IMR-90 (cell line): ENCODE measurements around the gene CSK. TPM values are rescaled to one million over a fixed set of nuclear protein-coding genes. Genes with fewer than 3 reads are reported as not detected.

Experiments
- ATAC-seq: fragments of 200-7000 bp; cut with Tn5 transposase; 2 replicates; pipeline ENCODE4 v1.9.1; 2020; ENCODE audit warnings: low read depth, mild to moderate bottlenecking, moderate library complexity
- BruUV-seq: library from RNA; stranded (reverse); fragments of 400-500 nt; replicated peaks from 2 replicates; lab custom pipeline; 2021; lab: Mats Ljungman, UMichigan
- CTCF ChIA-PET: fragments of 300-600 bp; formaldehyde crosslinking; extraction: SDS; loops from one replicate; lab custom pipeline; 2021; ENCODE audit warnings: antibody characterized with exemption; lab: Yijun Ruan, JAX
- POLR2A ChIA-PET: fragments of 300-600 bp; sonication (Branson Sonifier 250); formaldehyde crosslinking; loops from one replicate; lab custom pipeline; 2022; ENCODE audit warnings: antibody characterized with exemption; ENCODE audit not compliant: unreplicated experiment; lab: Charles Lee
- DNase-seq: peaks from one replicate; pipeline ENCODE4 v3.0.0; 2013
- H2AFZ ChIP-seq: replicated peaks from 2 replicates; pipeline ENCODE3; 2013; ENCODE audit warnings: low read length, mild to moderate bottlenecking; ENCODE audit not compliant: poor library complexity
- H2AK5ac ChIP-seq: 2 replicates; pipeline ENCODE4 v1.6.1; 2013; ENCODE audit warnings: low read depth, low read length, inconsistent platforms
- H2AK9ac ChIP-seq: replicated peaks from 2 replicates; pipeline ENCODE3; 2013; ENCODE audit warnings: mild to moderate bottlenecking, low read depth, low read length, moderate library complexity; ENCODE audit not compliant: poor library complexity
- H2BK120ac ChIP-seq: 2 replicates; pipeline ENCODE4 v1.6.1; 2013; ENCODE audit warnings: low read depth, low read length, inconsistent platforms
- H2BK15ac ChIP-seq: 3 replicates; pipeline ENCODE4 v1.6.1; 2013; ENCODE audit warnings: low read depth, low read length, inconsistent platforms
- H2BK20ac ChIP-seq: 2 replicates; pipeline ENCODE4 v1.6.1; 2013; ENCODE audit warnings: low read depth, mild to moderate bottlenecking, inconsistent platforms, low read length, moderate library complexity
- H2BK5ac ChIP-seq: 2 replicates; pipeline ENCODE4 v1.6.1; 2013; ENCODE audit warnings: mild to moderate bottlenecking, low read depth, low read length, inconsistent platforms; ENCODE audit not compliant: poor library complexity, severe bottlenecking
- H3K14ac ChIP-seq: replicated peaks from 2 replicates; pipeline ENCODE4 v1.6.1; 2013; ENCODE audit warnings: low read depth, low read length, inconsistent platforms
- H3K18ac ChIP-seq: 2 replicates; pipeline ENCODE4 v1.6.1; 2013; ENCODE audit warnings: low read depth, low read length, control low read depth
- H3K23ac ChIP-seq: 2 replicates; pipeline ENCODE4 v1.6.1; 2013; ENCODE audit warnings: low read depth, low read length, inconsistent platforms
- H3K27ac ChIP-seq: 2 replicates; pipeline ENCODE4 v1.5.1; 2013; ENCODE audit warnings: mild to moderate bottlenecking, control low read depth, low read length; ENCODE audit not compliant: insufficient read depth
- H3K27me3 ChIP-seq: 2 replicates; pipeline ENCODE4 v1.6.1; 2013; ENCODE audit warnings: low read length; ENCODE audit not compliant: control insufficient read depth, insufficient read depth
- H3K36me3 ChIP-seq: 2 replicates; pipeline ENCODE4 v1.6.1; 2013; ENCODE audit warnings: low read length, mixed read lengths; ENCODE audit not compliant: control insufficient read depth, insufficient read depth
- H3K4ac ChIP-seq: 2 replicates; pipeline ENCODE4 v1.6.1; 2013; ENCODE audit warnings: low read depth, low read length, inconsistent platforms
- H3K4me1 ChIP-seq: 2 replicates; pipeline ENCODE4 v1.6.1; 2013; ENCODE audit warnings: low read length, mixed read lengths; ENCODE audit not compliant: control insufficient read depth, insufficient read depth
- H3K4me2 ChIP-seq: 2 replicates; pipeline ENCODE4 v1.6.1; 2013; ENCODE audit warnings: low read depth, mild to moderate bottlenecking, control low read depth, low read length, moderate library complexity
- H3K4me3 ChIP-seq: 2 replicates; pipeline ENCODE4 v1.5.1; 2013; ENCODE audit warnings: low read depth, mild to moderate bottlenecking, control low read depth, low read length, moderate library complexity; ENCODE audit not compliant: insufficient read depth
- H3K56ac ChIP-seq: 2 replicates; pipeline ENCODE4 v1.6.1; 2013; ENCODE audit warnings: low read length, inconsistent platforms; ENCODE audit not compliant: insufficient read depth; ENCODE audit errors: extremely low read depth
- H3K79me1 ChIP-seq, 2 experiments: 2 replicates each; pipeline ENCODE4 v1.6.1; 2013; ENCODE audit warnings: low read length in 2 of 2, inconsistent platforms in 1 of 2, low read depth in 1 of 2
- H3K9ac ChIP-seq: 2 replicates; pipeline ENCODE4 v1.6.1; 2013; ENCODE audit warnings: low read depth, low read length, control low read depth
- H3K9me1 ChIP-seq: 2 replicates; pipeline ENCODE4 v1.6.1; 2013; ENCODE audit warnings: low read length, inconsistent platforms; ENCODE audit not compliant: insufficient read depth
- H3K9me3 ChIP-seq: 2 replicates; pipeline ENCODE4 v1.6.1; 2013; ENCODE audit warnings: low read length; ENCODE audit not compliant: control insufficient read depth, insufficient read depth
- H4K20me1 ChIP-seq: 2 replicates; pipeline ENCODE4 v1.6.1; 2013; ENCODE audit warnings: low read length, inconsistent platforms; ENCODE audit not compliant: insufficient read depth
- H4K5ac ChIP-seq: 2 replicates; pipeline ENCODE4 v1.6.1; 2013; ENCODE audit warnings: mild to moderate bottlenecking, low read depth, low read length, control low read depth
- H4K8ac ChIP-seq, 2 experiments: 2 replicates each; pipeline ENCODE4 v1.6.1; 2013; ENCODE audit warnings: low read depth in 2 of 2, low read length in 2 of 2, control low read depth in 1 of 2, inconsistent platforms in 1 of 2
- H4K91ac ChIP-seq: 2 replicates; pipeline ENCODE4 v1.6.1; 2013; ENCODE audit warnings: low read depth, low read length, inconsistent platforms; ENCODE audit not compliant: insufficient read depth
- BHLHE40 ChIP-seq: fragments of 150-350 bp; IDR thresholded peaks from 2 replicates; pipeline ENCODE4 v1.6.1; 2016; ENCODE audit warnings: mild to moderate bottlenecking, low read depth, low read length
- CEBPB ChIP-seq: IDR thresholded peaks from 2 replicates; pipeline ENCODE4 v1.6.1; 2012; ENCODE audit warnings: low read depth, low read length, improper control_type of control experiment
- CHD1 ChIP-seq: IDR thresholded peaks from 2 replicates; pipeline ENCODE4 v1.6.1; 2012; ENCODE audit warnings: low read depth, low read length, improper control_type of control experiment
- FOS ChIP-seq: fragments of 150-350 bp; IDR thresholded peaks from 2 replicates; pipeline ENCODE4 v1.6.1; 2016; ENCODE audit warnings: low read depth, low read length
- MAFK ChIP-seq: IDR thresholded peaks from 2 replicates; pipeline ENCODE4 v1.6.1; 2012; ENCODE audit warnings: low read depth, low read length, improper control_type of control experiment
- MAZ ChIP-seq: IDR thresholded peaks from 2 replicates; pipeline ENCODE4 v1.6.1; 2012; ENCODE audit warnings: low read depth, mild to moderate bottlenecking, low read length, improper control_type of control experiment, moderate library complexity, borderline replicate concordance
- MXI1 ChIP-seq: IDR thresholded peaks from 2 replicates; pipeline ENCODE4 v1.6.1; 2012; ENCODE audit warnings: low read depth, mild to moderate bottlenecking, low read length, moderate library complexity, borderline replicate concordance
- NFE2L2 ChIP-seq: fragments of 150-350 bp; IDR thresholded peaks from 2 replicates; pipeline ENCODE4 v1.6.1; 2016; ENCODE audit warnings: low read depth, mild to moderate bottlenecking, low read length
- RAD21 ChIP-seq: IDR thresholded peaks from 2 replicates; pipeline ENCODE4 v1.6.1; 2012; ENCODE audit warnings: low read length, improper control_type of control experiment
- RCOR1 ChIP-seq: IDR thresholded peaks from 2 replicates; pipeline ENCODE4 v1.6.1; 2012; ENCODE audit warnings: mild to moderate bottlenecking, low read length, improper control_type of control experiment; ENCODE audit not compliant: insufficient replicate concordance
- RFX5 ChIP-seq: IDR thresholded peaks from 2 replicates; pipeline ENCODE4 v1.8.0; 2012; ENCODE audit warnings: low read depth, mild to moderate bottlenecking, low read length, moderate library complexity
- SMC3 ChIP-seq: fragments of 150-350 bp; IDR thresholded peaks from 2 replicates; pipeline ENCODE4 v1.6.1; 2016; ENCODE audit warnings: low read depth, mild to moderate bottlenecking, antibody characterized with exemption, low read length, moderate library complexity
- WGBS, 2 experiments: methylation state at CpG; one replicate each; pipeline versions ENCODE4 v1.1.5 to v1.1.7; 2013; ENCODE audit warnings: missing lambda C conversion rate in 2 of 2; ENCODE audit not compliant: insufficient read length in 1 of 2; ENCODE audit errors: extremely low coverage in 2 of 2; 5-methylcytosine and 5-hydroxymethylcytosine counted together
- dilution Hi-C: fragments of 300-500 bp; cut with HindIII; formaldehyde crosslinking; loops from one replicate; pipeline ENCODE4 v1.14.3; 2018; ENCODE audit warnings: low sequenced_read_pairs; ENCODE audit not compliant: unreplicated experiment
- in situ Hi-C: fragments of 300-500 bp; cut with MboI; formaldehyde crosslinking; loops from 3 replicates; pipeline ENCODE4 v1.14.3; 2019; ENCODE audit warnings: low sequenced_read_pairs, inconsistent platforms, mixed read lengths
- intact Hi-C: fragments of 100-400 bp; cut with micrococcal nuclease; formaldehyde crosslinking; loops from 2 replicates; pipeline ENCODE4 v1.10.0; 2022
- polyA plus RNA-seq, 3 experiments: library from polyadenylated mRNA; depleted of rRNA; stranded (reverse); fragments of >200 nt; gene quantifications; 2 replicates each; pipeline ENCODE4 v1.2.3, GENCODE V29; 2012; ENCODE audit warnings: low replicate concordance in 1 of 3
- total RNA-seq: library from RNA; depleted of rRNA; stranded (reverse); fragments of >200 nt; gene quantifications from 2 replicates; pipeline ENCODE4 v1.2.3, GENCODE V29; 2012
- TF ChIP-seq, protein P1 (sequence below): fragments of 150-350 bp; IDR thresholded peaks from 2 replicates; pipeline ENCODE4 v1.6.1; 2016; ENCODE audit warnings: low read depth, mild to moderate bottlenecking, low read length, moderate library complexity, borderline replicate concordance
- TF ChIP-seq, protein P2 (sequence below): fragments of 150-350 bp; IDR thresholded peaks from 2 replicates; pipeline ENCODE4 v1.6.1; 2017; ENCODE audit warnings: mild to moderate bottlenecking, antibody characterized with exemption, low read length, low read depth
- TF ChIP-seq, protein P3 (sequence below): conservative IDR thresholded peaks from 2 replicates; pipeline ENCODE4 v1.5.1; 2012; ENCODE audit warnings: mild to moderate bottlenecking, low read depth, low read length, improper control_type of control experiment

CSK gene
- total and polyA plus RNA-seq, 2 of the 4 experiments (the other 2 are of a cell fraction): 10.8 to 54.0 TPM

DNA sequence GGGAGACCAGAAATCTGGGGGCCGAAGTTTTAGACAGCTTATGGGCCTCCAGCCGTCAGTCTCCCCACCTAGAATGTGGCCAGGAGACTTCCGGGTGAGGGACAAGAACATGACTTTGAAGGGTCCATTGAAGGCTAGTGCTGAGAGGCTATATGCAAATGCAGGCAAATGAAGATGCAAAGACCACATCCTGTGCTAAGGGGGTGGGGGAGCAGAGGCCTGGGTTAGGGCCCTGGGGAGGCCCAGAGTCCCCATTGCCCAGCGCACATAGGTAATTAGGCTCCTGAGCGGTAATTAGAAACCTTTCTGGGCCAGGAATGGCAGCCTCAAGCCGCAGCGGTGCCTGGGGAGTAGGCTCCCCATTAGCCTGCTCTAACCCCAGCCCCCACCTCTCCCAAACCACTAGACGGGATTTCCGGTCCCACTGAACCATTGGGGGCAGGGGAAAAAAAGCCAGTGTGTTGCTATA is 6.8 kb downstream of the CSK start:
- Histone ChIP-seq H3K14ac (no peak overlapping the region), H2AK5ac (no peak overlapping the region), H3K23ac (peak overlapping the region; percentile 46; the same call in 1 of the 2 replicates), H3K4me3 (no peak overlapping the region), H4K20me1 (peaks cover 91% of the 10 kb centered on the region), H3K4me1 (peaks cover 26% of the 10 kb centered on the region), H4K5ac (no peak overlapping the region), H3K4ac (no peak overlapping the region), H3K27me3 (no peaks in the 10 kb centered on the region), H3K27ac (no peak overlapping the region), H2AK9ac (no peak overlapping the region), H3K9me3 (no peaks in the 10 kb centered on the region), H3K36me3 (peaks cover 2% of the 10 kb centered on the region; the same call in 1 of the 2 replicates), H3K18ac (no peak overlapping the region), H4K91ac (no peak overlapping the region), H2BK5ac (no peak overlapping the region), H2BK120ac (no peak overlapping the region), H3K9me1 (peaks cover 45% of the 10 kb centered on the region), H3K79me1 (peaks cover 19 to 92% of the 10 kb centered on the region in 2 experiments), H4K8ac (no peak overlapping the region), H2BK15ac (no peak overlapping the region), H2AFZ (no peak overlapping the region), H3K9ac (no peak overlapping the region), H3K4me2 (no peak overlapping the region), H2BK20ac (no peak overlapping the region), H3K56ac (no peak overlapping the region)
- no CpG with 5 or more reads among the region's 9 CpGs for WGBS, 2 experiments
- BruUV-seq: no TSS peak
- in situ Hi-C loops: no loop called here
- TF ChIP-seq, protein P1, sequence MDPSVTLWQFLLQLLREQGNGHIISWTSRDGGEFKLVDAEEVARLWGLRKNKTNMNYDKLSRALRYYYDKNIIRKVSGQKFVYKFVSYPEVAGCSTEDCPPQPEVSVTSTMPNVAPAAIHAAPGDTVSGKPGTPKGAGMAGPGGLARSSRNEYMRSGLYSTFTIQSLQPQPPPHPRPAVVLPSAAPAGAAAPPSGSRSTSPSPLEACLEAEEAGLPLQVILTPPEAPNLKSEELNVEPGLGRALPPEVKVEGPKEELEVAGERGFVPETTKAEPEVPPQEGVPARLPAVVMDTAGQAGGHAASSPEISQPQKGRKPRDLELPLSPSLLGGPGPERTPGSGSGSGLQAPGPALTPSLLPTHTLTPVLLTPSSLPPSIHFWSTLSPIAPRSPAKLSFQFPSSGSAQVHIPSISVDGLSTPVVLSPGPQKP: no peak
- TF ChIP-seq MXI1: no peak
- no peak for TF ChIP-seq RAD21
- TF ChIP-seq, protein P2, sequence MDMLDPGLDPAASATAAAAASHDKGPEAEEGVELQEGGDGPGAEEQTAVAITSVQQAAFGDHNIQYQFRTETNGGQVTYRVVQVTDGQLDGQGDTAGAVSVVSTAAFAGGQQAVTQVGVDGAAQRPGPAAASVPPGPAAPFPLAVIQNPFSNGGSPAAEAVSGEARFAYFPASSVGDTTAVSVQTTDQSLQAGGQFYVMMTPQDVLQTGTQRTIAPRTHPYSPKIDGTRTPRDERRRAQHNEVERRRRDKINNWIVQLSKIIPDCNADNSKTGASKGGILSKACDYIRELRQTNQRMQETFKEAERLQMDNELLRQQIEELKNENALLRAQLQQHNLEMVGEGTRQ: no peak
- TF ChIP-seq CEBPB: no peak
- TF ChIP-seq NFE2L2: no peak
- TF ChIP-seq RCOR1: no peak
- TF ChIP-seq CHD1: no peak
- TF ChIP-seq, protein P3, sequence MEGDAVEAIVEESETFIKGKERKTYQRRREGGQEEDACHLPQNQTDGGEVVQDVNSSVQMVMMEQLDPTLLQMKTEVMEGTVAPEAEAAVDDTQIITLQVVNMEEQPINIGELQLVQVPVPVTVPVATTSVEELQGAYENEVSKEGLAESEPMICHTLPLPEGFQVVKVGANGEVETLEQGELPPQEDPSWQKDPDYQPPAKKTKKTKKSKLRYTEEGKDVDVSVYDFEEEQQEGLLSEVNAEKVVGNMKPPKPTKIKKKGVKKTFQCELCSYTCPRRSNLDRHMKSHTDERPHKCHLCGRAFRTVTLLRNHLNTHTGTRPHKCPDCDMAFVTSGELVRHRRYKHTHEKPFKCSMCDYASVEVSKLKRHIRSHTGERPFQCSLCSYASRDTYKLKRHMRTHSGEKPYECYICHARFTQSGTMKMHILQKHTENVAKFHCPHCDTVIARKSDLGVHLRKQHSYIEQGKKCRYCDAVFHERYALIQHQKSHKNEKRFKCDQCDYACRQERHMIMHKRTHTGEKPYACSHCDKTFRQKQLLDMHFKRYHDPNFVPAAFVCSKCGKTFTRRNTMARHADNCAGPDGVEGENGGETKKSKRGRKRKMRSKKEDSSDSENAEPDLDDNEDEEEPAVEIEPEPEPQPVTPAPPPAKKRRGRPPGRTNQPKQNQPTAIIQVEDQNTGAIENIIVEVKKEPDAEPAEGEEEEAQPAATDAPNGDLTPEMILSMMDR: no peak
- no peak for TF ChIP-seq MAZ
- no peak for TF ChIP-seq BHLHE40
- no peak for TF ChIP-seq MAFK
- TF ChIP-seq SMC3: no peak
- no peak for TF ChIP-seq RFX5
- TF ChIP-seq FOS: no peak
- POLR2A ChIA-PET: no interaction called here
- ATAC-seq: no peak
- intact Hi-C loops: no loop called here
- dilution Hi-C loops: no loop called here
- DNase-seq: no peak
- CTCF ChIA-PET: interaction anchor here (0.7 to 1.3 kb wide), 2 partner anchors 113 to 289 kb away, joined by 3 read pairs; no protein-coding TSS in a partner anchor
